ENCODE measurements around the gene GLI2. TPM values are rescaled to one million over a fixed set of nuclear protein-coding genes. Genes with fewer than 3 reads are reported as not detected.
A peak's percentile ranks its signal among the peaks of the same experiment; 100 is the strongest.

Gene GLI2
- total and polyA plus RNA-seq, 2 donors (not counting 1 experiment from before 2014, with no cell fraction given), result 2.8 to 3.3 TPM

DNA sequence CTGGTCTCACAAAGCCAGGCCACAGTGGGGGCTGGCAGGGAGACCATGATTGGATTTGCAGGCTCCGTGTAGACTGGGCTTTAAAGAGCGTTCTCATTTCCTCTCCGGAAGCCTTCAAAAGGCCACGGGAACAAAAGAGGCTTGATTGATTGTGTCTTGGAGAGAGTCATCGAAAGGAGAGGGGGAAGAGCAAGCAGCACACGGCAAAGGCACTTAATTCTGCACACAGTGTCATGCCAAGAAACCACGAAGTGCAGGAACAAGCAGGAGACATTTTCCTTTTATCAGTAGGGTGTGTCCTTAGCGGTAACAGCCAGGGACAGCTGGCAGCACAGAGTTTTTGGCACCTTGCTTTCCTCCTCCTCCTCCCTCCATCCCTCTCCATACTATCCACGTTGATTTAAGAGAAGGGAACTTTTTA is 47.7 kb downstream of the GLI2 start:
- Histone ChIP-seq H3K4me3 (replicated peaks in 1 of 4; ENCODE audit: control extremely low read depth in 1 of 4, insufficient read depth in 1 of 4, low read depth in 3 of 4, low read length in 4 of 4) (no peak overlapping the region), H3K27me3 (ENCODE audit: control insufficient read depth, insufficient read depth, low read length) (no peaks in the 10 kb centered on the region), H3K36me3 (ENCODE audit: control insufficient read depth, insufficient read depth, low read length) (no peaks in the 10 kb centered on the region), H3K9ac (ENCODE audit: insufficient read depth, low read length) (no peak overlapping the region), H3K27ac (ENCODE audit: insufficient read depth, low read length) (no peak overlapping the region), H3K79me2 (ENCODE audit: control insufficient read depth, insufficient read depth, low read length) (peaks cover 18% of the 10 kb centered on the region), H3K9me3 (ENCODE audit: control insufficient read depth, insufficient read depth, low read depth, low read length) (no peaks in the 10 kb centered on the region), H3K4me1 (ENCODE audit: control insufficient read depth, extremely low read depth, insufficient read depth, low read length) (peaks cover 10% of the 10 kb centered on the region), H2AFZ (ENCODE audit: low read length) (no peak overlapping the region), H3K4me2 (ENCODE audit: extremely low read depth, insufficient read depth, low read length) (peak overlapping the region; percentile 23), H4K20me1 (ENCODE audit: control insufficient read depth, extremely low read depth, insufficient read depth, low read length) (peaks cover 3% of the 10 kb centered on the region)
- TF ChIP-seq, protein P1, sequence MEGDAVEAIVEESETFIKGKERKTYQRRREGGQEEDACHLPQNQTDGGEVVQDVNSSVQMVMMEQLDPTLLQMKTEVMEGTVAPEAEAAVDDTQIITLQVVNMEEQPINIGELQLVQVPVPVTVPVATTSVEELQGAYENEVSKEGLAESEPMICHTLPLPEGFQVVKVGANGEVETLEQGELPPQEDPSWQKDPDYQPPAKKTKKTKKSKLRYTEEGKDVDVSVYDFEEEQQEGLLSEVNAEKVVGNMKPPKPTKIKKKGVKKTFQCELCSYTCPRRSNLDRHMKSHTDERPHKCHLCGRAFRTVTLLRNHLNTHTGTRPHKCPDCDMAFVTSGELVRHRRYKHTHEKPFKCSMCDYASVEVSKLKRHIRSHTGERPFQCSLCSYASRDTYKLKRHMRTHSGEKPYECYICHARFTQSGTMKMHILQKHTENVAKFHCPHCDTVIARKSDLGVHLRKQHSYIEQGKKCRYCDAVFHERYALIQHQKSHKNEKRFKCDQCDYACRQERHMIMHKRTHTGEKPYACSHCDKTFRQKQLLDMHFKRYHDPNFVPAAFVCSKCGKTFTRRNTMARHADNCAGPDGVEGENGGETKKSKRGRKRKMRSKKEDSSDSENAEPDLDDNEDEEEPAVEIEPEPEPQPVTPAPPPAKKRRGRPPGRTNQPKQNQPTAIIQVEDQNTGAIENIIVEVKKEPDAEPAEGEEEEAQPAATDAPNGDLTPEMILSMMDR (conservative IDR thresholded peaks at IDR 0.05 in 1 of 2, IDR thresholded peaks at IDR 0.05 in 1 of 2; ENCODE audit: low read depth in 1 of 2, low read length in 2 of 2), result no peak
- TF ChIP-seq EZH2 (IDR thresholded peaks at IDR 0.05; ENCODE audit: low read length, missing control alignments), result no peak
- peak; percentile 57 to 87 for DNase-seq (ENCODE audit: low read depth in 2 of 2)

DNA sequence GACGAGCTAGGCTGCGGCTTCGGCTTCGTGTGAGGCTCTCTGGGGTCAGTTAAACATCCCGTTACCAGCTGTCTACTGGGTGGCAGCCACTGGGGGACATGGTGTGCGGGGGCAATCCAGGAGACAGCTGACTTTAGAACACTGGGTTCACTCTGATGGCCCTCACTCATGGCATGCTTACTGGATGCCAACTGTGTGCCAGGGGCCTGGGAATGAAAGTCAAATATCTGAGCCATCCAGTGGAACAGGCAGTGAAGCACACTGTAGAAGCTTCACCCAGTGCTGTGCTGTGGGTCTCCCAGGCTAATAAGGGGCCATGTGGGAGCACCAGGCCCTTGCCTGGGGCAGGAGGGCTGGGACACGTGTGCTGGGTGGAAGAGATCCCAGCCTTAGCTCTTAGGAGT is 48.3 kb downstream of the GLI2 start:
- H2AFZ ChIP-seq (ENCODE audit: low read length), result no peak overlapping the region
- no peak overlapping the region for H3K4me2 ChIP-seq (ENCODE audit: extremely low read depth, insufficient read depth, low read length)
- no peak overlapping the region for H3K9ac ChIP-seq (ENCODE audit: insufficient read depth, low read length)
- H3K27me3 ChIP-seq (ENCODE audit: control insufficient read depth, insufficient read depth, low read length), result no peaks in the 10 kb centered on the region
- H3K9me3 ChIP-seq (ENCODE audit: control insufficient read depth, insufficient read depth, low read depth, low read length), result no peaks in the 10 kb centered on the region
- no peak overlapping the region for H3K4me3 ChIP-seq (replicated peaks in 1 of 4; ENCODE audit: control extremely low read depth in 1 of 4, insufficient read depth in 1 of 4, low read depth in 3 of 4, low read length in 4 of 4)
- H3K4me1 ChIP-seq (ENCODE audit: control insufficient read depth, extremely low read depth, insufficient read depth, low read length), result peaks cover 10% of the 10 kb centered on the region
- H3K27ac ChIP-seq (ENCODE audit: insufficient read depth, low read length), result no peak overlapping the region
- no peak for DNase-seq (ENCODE audit: low read depth in 2 of 2)
- no peak for TF ChIP-seq EZH2 (IDR thresholded peaks at IDR 0.05; ENCODE audit: low read length, missing control alignments)
- TF ChIP-seq, protein P1 (conservative IDR thresholded peaks at IDR 0.05 in 1 of 2, IDR thresholded peaks at IDR 0.05 in 1 of 2; ENCODE audit: low read depth in 1 of 2, low read length in 2 of 2), result no peak
- H3K79me2 ChIP-seq (ENCODE audit: control insufficient read depth, insufficient read depth, low read length), result peaks cover 15% of the 10 kb centered on the region
- no peaks in the 10 kb centered on the region for H3K36me3 ChIP-seq (ENCODE audit: control insufficient read depth, insufficient read depth, low read length)
- peaks cover 3% of the 10 kb centered on the region for H4K20me1 ChIP-seq (ENCODE audit: control insufficient read depth, extremely low read depth, insufficient read depth, low read length)

Measured in fibroblast of lung (primary cell).